T-cell (primary cell): ENCODE data around the gene CYP3A5. TPM values are rescaled to one million over a fixed set of nuclear protein-coding genes. Genes with fewer than 3 reads are reported as not detected.
"Not testable (repeated sequence)": the region's sequence is repeated elsewhere in the genome, so short reads cannot be mapped to it uniquely, and the experiment has no call there.

ENCODE experiments used
- ATAC-seq, 4 experiments: fragments of 200-7000 bp in 3 of 4; fragments of 150-1000 bp in 1 of 4; cut with Tn5 transposase; replicated peaks in 1 of 4; 1 replicate in 3 of 4; 2 replicates in 1 of 4; pipeline ENCODE4 v1.10.0; 2021; ENCODE audit warnings: moderate library complexity in 3 of 4, mild to moderate bottlenecking in 2 of 4, moderate number of reproducible peaks in 1 of 4
- CTCF ChIA-PET, 2 donors: fragments of 300-600 bp; sonication (Branson Sonifier 250); formaldehyde crosslinking; loops; one replicate each; lab custom pipeline; 2022; ENCODE audit warnings: antibody characterized with exemption in 2 of 2; lab: Charles Lee
- POLR2A ChIA-PET, 2 donors: fragments of 300-600 bp; sonication (Branson Sonifier 250); formaldehyde crosslinking; loops; one replicate each; lab custom pipeline; 2022; ENCODE audit warnings: antibody characterized with exemption in 2 of 2; lab: Charles Lee
- DNase-seq, 35 experiments: peaks; one replicate each; pipeline versions ENCODE4 v3.0.0 to v3.0.0-alpha.2; 2013 to 2023
- H3K27ac ChIP-seq: one replicate; pipeline ENCODE4 v1.5.1; 2013; ENCODE audit warnings: low read length
- H3K27me3 ChIP-seq, 2 experiments: replicated peaks in 1 of 2; 1 replicate in 1 of 2; 2 replicates in 1 of 2; pipeline versions ENCODE4 v1.6.1 to v1.7.0; 2013; ENCODE audit warnings: low read length in 1 of 2, mixed read lengths in 1 of 2; ENCODE audit not compliant: control insufficient read depth in 2 of 2, insufficient read depth in 2 of 2; ENCODE audit errors: extremely low read depth in 1 of 2
- H3K36me3 ChIP-seq, 2 donors: 1 replicate in 1 of 2; 2 replicates in 1 of 2; pipeline versions ENCODE4 v1.6.1 to v1.7.0; 2013; ENCODE audit warnings: low read length in 1 of 2; ENCODE audit not compliant: control insufficient read depth in 2 of 2, insufficient read depth in 1 of 2; ENCODE audit errors: extremely low read depth in 1 of 2
- H3K4me1 ChIP-seq, 2 experiments: 1 replicate in 1 of 2; 2 replicates in 1 of 2; pipeline versions ENCODE4 v1.6.1 to v1.7.0; 2013; ENCODE audit warnings: low read length in 2 of 2, mixed read lengths in 1 of 2; ENCODE audit not compliant: insufficient read depth in 2 of 2, control insufficient read depth in 1 of 2; ENCODE audit errors: extremely low read depth in 1 of 2
- H3K4me3 ChIP-seq, 2 donors: 1 replicate in 1 of 2; 2 replicates in 1 of 2; pipeline versions ENCODE4 v1.5.1 to v1.7.0; 2013; ENCODE audit warnings: mild to moderate bottlenecking in 2 of 2, low read length in 1 of 2, moderate library complexity in 1 of 2; ENCODE audit not compliant: control insufficient read depth in 1 of 2; ENCODE audit errors: extremely low read depth in 1 of 2
- H3K9me3 ChIP-seq: 2 replicates; pipeline ENCODE4 v1.7.0; 2013
- H3K27ac Mint-ChIP-seq, 2 donors: one replicate each; pipeline ENCODE4 v1.8.0; 2020 to 2021; ENCODE audit warnings: mild to moderate bottlenecking in 2 of 2, mixed read lengths in 2 of 2
- H3K27me3 Mint-ChIP-seq, 2 donors: one replicate each; pipeline ENCODE4 v1.8.0; 2021 to 2022; ENCODE audit warnings: mixed read lengths in 2 of 2
- H3K36me3 Mint-ChIP-seq: one replicate; pipeline ENCODE4 v1.8.0; 2021; ENCODE audit warnings: mixed read lengths
- H3K4me1 Mint-ChIP-seq, 3 donors: one replicate each; pipeline ENCODE4 v1.8.0; 2020 to 2022; ENCODE audit warnings: mixed read lengths in 3 of 3, mild to moderate bottlenecking in 1 of 3
- H3K4me3 Mint-ChIP-seq, 3 donors: one replicate each; pipeline ENCODE4 v1.8.0; 2020 to 2022; ENCODE audit warnings: mild to moderate bottlenecking in 3 of 3, mixed read lengths in 3 of 3, moderate library complexity in 3 of 3
- H3K9me3 Mint-ChIP-seq, 3 donors: one replicate each; pipeline ENCODE4 v1.8.0; 2020 to 2022; ENCODE audit warnings: mixed read lengths in 3 of 3
- WGBS: methylation state at CpG from one replicate; pipeline ENCODE4 v1.1.5; 2013; ENCODE audit warnings: missing lambda C conversion rate; ENCODE audit not compliant: insufficient coverage; 5-methylcytosine and 5-hydroxymethylcytosine counted together
- total RNA-seq, 35 experiments: library from RNA in 6 of 35; stranded (reverse) in 6 of 35; fragments of 120-200 nt in 1 of 35; gene quantifications; one replicate each; pipeline versions ENCODE4 v1.2.1 to v1.2.4 and lab custom pipeline; 2013 to 2026

CYP3A5 gene
- total RNA-seq, 5 donors from 2014 or later (not counting 1 experiment from before 2014, with no cell fraction given), result 0.22 to 0.58 (median 0.46) TPM; not detected in 2

- H3K36me3 Mint-ChIP-seq, ATAC-seq, H3K36me3 ChIP-seq, H3K27ac ChIP-seq, H3K27me3 ChIP-seq, H3K4me3 Mint-ChIP-seq, H3K4me1 ChIP-seq, H3K27ac Mint-ChIP-seq, DNase-seq, H3K27me3 Mint-ChIP-seq, H3K4me3 ChIP-seq, H3K9me3 ChIP-seq, POLR2A ChIA-PET: not testable (repeated sequence)
- H3K4me1 Mint-ChIP-seq, result peaks cover 14 to 18% (median 17%) of the 10 kb centered on the region in 3 donors
- 100% methylated on average over 2 of the region's 4 CpGs for WGBS
- CTCF ChIA-PET, result interaction anchor here in 1 of 2 donors (0.6 kb wide), 1 partner anchor 526 kb away, joined by 3 read pairs; no protein-coding TSS in a partner anchor
- H3K9me3 Mint-ChIP-seq, result peaks cover 0 to 17% (median 0%) of the 10 kb centered on the region in 3 donors
These were observed 11.1 kb upstream of the CYP3A5 start for GRCh38 chr7:99690918-99691317.

GRCh38 chr7:99685871-99686608 is 6.2 kb upstream of the CYP3A5 start:
- H3K36me3 ChIP-seq, H3K27ac Mint-ChIP-seq, DNase-seq, POLR2A ChIA-PET, CTCF ChIA-PET, H3K27me3 Mint-ChIP-seq, H3K27me3 ChIP-seq, H3K4me3 Mint-ChIP-seq, H3K4me1 ChIP-seq, ATAC-seq, H3K9me3 ChIP-seq, H3K27ac ChIP-seq, H3K4me1 Mint-ChIP-seq, H3K4me3 ChIP-seq: not testable (repeated sequence)
- Mint-ChIP-seq H3K36me3 (peaks cover 30% of the 10 kb centered on the region), H3K9me3 (peaks cover 0 to 11% (median 0%) of the 10 kb centered on the region in 3 donors)
- WGBS, result 84% methylated on average over 9 of the region's 14 CpGs

GRCh38 chr7:99685129-99685758 is 5.4 kb upstream of the CYP3A5 start:
- Mint-ChIP-seq H3K4me3 (no peak overlapping the region), H3K27me3 (peaks cover 0 to 6% of the 10 kb centered on the region in 2 donors), H3K27ac (no peak overlapping the region), H3K4me1 (no peaks in the 10 kb centered on the region), H3K36me3 (peaks cover 31% of the 10 kb centered on the region), H3K9me3 (peaks cover 0 to 11% (median 0%) of the 10 kb centered on the region in 3 donors)
- Histone ChIP-seq H3K27me3 (no peaks in the 10 kb centered on the region), H3K4me1 (no peaks in the 10 kb centered on the region), H3K36me3 (no peaks in the 10 kb centered on the region), H3K9me3 (no peaks in the 10 kb centered on the region), H3K4me3 (no peak overlapping the region), H3K27ac (no peak overlapping the region)
- ChIA-PET CTCF (no interaction called here), POLR2A (no interaction called here)
- DNase-seq, result no peak
- 93% methylated on average over 2 of the region's 9 CpGs for WGBS
- ATAC-seq, result no peak

- no peaks in the 10 kb centered on the region for H3K36me3 ChIP-seq
- Mint-ChIP-seq H3K36me3 (peaks cover 27% of the 10 kb centered on the region), H3K27ac (no peak overlapping the region), H3K4me1 (peaks cover 16 to 22% (median 19%) of the 10 kb centered on the region in 3 donors), H3K4me3 (no peak overlapping the region), H3K9me3 (no peaks in the 10 kb centered on the region), H3K27me3 (peaks cover 0 to 4% of the 10 kb centered on the region in 2 donors)
- no peak overlapping the region for H3K4me3 ChIP-seq
- H3K4me1 ChIP-seq, result peaks cover 6 to 8% of the 10 kb centered on the region in 2 experiments
- POLR2A ChIA-PET, result no interaction called here
- no peak for ATAC-seq
- CTCF ChIA-PET, result no interaction called here
- DNase-seq, result no peak
- no peaks in the 10 kb centered on the region for H3K27me3 ChIP-seq
- 100% methylated on average over 1 of the region's 4 CpGs for WGBS
- no peak overlapping the region for H3K27ac ChIP-seq
- no peaks in the 10 kb centered on the region for H3K9me3 ChIP-seq
These were observed 780 bp downstream of the CYP3A5 start for GRCh38 chr7:99679032-99679399.

GRCh38 chr7:99677648-99678045 is 2.1 kb downstream of the CYP3A5 start:
- DNase-seq, result no peak
- POLR2A ChIA-PET, result interaction anchor here in 1 of 2 donors (0.7 kb wide), 1 partner anchor 363 kb away, joined by 3 read pairs; no protein-coding TSS in a partner anchor
- CTCF ChIA-PET, result no interaction called here

GRCh38 chr7:99677013-99677647 is 2.7 kb downstream of the CYP3A5 start:
- ChIA-PET CTCF (no interaction called here), POLR2A (no interaction called here)
- DNase-seq (no peak), ATAC-seq (no peak)
- Histone ChIP-seq H3K4me1 (peaks cover 6 to 8% of the 10 kb centered on the region in 2 experiments), H3K9me3 (no peaks in the 10 kb centered on the region), H3K4me3 (no peak overlapping the region), H3K36me3 (no peaks in the 10 kb centered on the region), H3K27me3 (no peaks in the 10 kb centered on the region), H3K27ac (no peak overlapping the region)
- H3K27ac Mint-ChIP-seq, result no peak overlapping the region
- no peak overlapping the region for H3K4me3 Mint-ChIP-seq
- H3K9me3 Mint-ChIP-seq, result no peaks in the 10 kb centered on the region
- peaks cover 20 to 26% (median 25%) of the 10 kb centered on the region in 3 donors for H3K4me1 Mint-ChIP-seq
- peaks cover 14% of the 10 kb centered on the region for H3K36me3 Mint-ChIP-seq
- no peaks in the 10 kb centered on the region for H3K27me3 Mint-ChIP-seq
- 67% methylated on average over 1 of the region's 4 CpGs for WGBS

More at GRCh38 chr7:99677648-99678045, 2.1 kb downstream of the CYP3A5 start:
- ATAC-seq, result no peak
- Histone ChIP-seq H3K27me3 (no peaks in the 10 kb centered on the region), H3K27ac (no peak overlapping the region), H3K4me1 (peaks cover 6 to 8% of the 10 kb centered on the region in 2 experiments), H3K36me3 (no peaks in the 10 kb centered on the region), H3K4me3 (no peak overlapping the region), H3K9me3 (no peaks in the 10 kb centered on the region)
- Mint-ChIP-seq H3K9me3 (no peaks in the 10 kb centered on the region), H3K27me3 (no peaks in the 10 kb centered on the region), H3K27ac (no peak overlapping the region), H3K4me3 (no peak overlapping the region), H3K4me1 (peaks cover 20 to 23% (median 23%) of the 10 kb centered on the region in 3 donors), H3K36me3 (peaks cover 17% of the 10 kb centered on the region)
- whole genome bisulfite sequencing, result 100% methylated on average over 2 of the region's 2 CpGs
